Spleen (tissue), 7 donors: Measurements from ENCODE around the gene SCAMP4.

Source experiments
- POLR2A ChIP-seq, 3 donors: fragments of 450-650 bp; IDR thresholded peaks; one replicate each; pipeline ENCODE4 v1.5.1; 2017; ENCODE audit warnings: antibody characterized with exemption in 3 of 3, mild to moderate bottlenecking in 1 of 3
- POLR2AphosphoS5 ChIP-seq, 3 donors: sonication (generic); formaldehyde crosslinking; IDR thresholded peaks; one replicate each; pipeline ENCODE4 v1.5.1; 2017; ENCODE audit warnings: antibody characterized with exemption in 3 of 3
- TF ChIP-seq, protein P1 (sequence below), 11 experiments: fragments of 200-600 bp in 7 of 11; fragments of 450-650 bp in 4 of 11; sonication (generic) in 4 of 11; IDR thresholded peaks in 8 of 11; conservative IDR thresholded peaks in 3 of 11; 1 replicate in 7 of 11; 2 replicates in 4 of 11; pipeline versions ENCODE4 v1.4.0 to v1.8.0; 2016 to 2021; ENCODE audit warnings: antibody characterized with exemption in 11 of 11, inconsistent platforms in 4 of 11, mild to moderate bottlenecking in 1 of 11
- donor health status: DM: no; HTN: no; CAD: no; lungs with moderate emphysema.
- donor health status: DM: no; HTN: no; CAD: no.
- donor health status: DM: no; HTN: no; CAD: no.

GRCh38 chr19:1858412-1859081 lies 46.7 kb upstream of the SCAMP4 start:
- TF ChIP-seq, protein P1, sequence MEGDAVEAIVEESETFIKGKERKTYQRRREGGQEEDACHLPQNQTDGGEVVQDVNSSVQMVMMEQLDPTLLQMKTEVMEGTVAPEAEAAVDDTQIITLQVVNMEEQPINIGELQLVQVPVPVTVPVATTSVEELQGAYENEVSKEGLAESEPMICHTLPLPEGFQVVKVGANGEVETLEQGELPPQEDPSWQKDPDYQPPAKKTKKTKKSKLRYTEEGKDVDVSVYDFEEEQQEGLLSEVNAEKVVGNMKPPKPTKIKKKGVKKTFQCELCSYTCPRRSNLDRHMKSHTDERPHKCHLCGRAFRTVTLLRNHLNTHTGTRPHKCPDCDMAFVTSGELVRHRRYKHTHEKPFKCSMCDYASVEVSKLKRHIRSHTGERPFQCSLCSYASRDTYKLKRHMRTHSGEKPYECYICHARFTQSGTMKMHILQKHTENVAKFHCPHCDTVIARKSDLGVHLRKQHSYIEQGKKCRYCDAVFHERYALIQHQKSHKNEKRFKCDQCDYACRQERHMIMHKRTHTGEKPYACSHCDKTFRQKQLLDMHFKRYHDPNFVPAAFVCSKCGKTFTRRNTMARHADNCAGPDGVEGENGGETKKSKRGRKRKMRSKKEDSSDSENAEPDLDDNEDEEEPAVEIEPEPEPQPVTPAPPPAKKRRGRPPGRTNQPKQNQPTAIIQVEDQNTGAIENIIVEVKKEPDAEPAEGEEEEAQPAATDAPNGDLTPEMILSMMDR (IDR thresholded peaks at IDR 0.05 in 8 of 11, conservative IDR thresholded peaks at IDR 0.05 in 3 of 11), result no peak
- TF ChIP-seq POLR2A (IDR thresholded peaks at IDR 0.05), result no peak
- TF ChIP-seq POLR2AphosphoS5 (IDR thresholded peaks at IDR 0.05), result no peak
